Hematopoietic multipotent progenitor cell treated with erythropoietin and hydrocortisone succinate and interleukin-3 and kit ligand, for 4 days (in vitro differentiated cells): Measurements from ENCODE around the gene LEAP2.

Source experiments
- DNase-seq: peaks from one replicate; pipeline ENCODE4 v3.0.0-alpha.2; 2015

The LEAP2 gene, protein sequence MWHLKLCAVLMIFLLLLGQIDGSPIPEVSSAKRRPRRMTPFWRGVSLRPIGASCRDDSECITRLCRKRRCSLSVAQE

DNA sequence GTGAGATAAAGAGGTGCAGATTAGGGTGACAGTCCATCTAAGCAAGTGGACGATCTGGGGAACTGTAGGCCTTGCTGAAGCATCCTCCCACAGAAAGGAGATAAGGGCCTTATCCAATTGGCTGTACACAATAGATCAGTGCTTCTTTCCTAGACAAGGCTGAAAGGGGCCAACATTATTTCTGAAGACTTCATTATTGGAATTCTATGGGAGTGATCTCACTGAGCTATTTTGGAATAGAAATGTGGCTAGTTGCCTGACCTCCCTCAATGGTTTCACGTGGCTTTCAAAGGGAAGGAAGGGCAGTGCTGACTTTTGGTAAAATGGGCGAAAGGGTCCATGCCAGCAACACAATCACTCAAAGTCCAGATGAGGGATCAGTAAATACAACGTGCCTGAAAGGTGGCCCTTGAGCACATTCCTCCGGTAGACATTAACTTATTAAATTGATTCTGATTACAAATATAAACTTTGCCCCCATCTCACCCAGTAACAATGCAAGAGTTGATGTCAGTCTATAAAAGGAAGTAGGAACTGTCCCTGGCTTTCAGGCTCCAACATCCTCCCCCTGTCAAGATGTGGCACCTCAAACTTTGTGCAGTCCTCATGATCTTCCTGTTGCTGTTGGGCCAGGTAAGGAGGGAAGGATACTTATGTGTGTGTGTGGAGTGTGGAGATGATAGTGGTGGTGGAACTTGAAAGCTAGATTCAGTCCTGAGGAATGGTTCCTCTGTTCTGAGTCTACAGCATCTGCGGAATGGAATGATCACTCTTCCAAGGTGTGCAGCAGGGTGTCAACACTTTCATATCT, at the start of gene LEAP2:
Gene LEAP2, plus strand, starts transcription at position 550 of the 811 bp plus-strand sequence. Its CDS starts 27 bp downstream, at position 577.
- DNase-seq = peak; percentile 23

DNA sequence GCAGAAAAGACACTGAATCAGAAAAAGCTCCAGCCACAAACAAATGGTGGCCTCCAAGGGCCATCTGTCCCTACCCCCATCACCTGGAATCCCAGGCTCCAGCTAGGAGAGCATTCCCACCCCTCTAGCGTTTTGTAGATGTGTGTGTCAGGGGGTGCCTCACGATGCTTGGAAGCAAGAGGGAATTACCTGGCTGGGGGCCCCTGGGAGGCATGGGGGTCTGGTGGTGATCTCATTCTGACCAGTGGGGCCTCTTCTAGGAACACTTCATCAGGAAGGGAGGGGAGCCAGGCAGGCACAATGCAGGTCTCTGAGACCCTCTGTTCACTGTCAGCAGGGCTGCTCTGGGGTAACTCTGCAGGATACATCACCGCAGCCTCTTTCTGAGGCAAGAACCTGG, 49.0 kb upstream of the LEAP2 start:
- no peak for DNase-seq

DNA sequence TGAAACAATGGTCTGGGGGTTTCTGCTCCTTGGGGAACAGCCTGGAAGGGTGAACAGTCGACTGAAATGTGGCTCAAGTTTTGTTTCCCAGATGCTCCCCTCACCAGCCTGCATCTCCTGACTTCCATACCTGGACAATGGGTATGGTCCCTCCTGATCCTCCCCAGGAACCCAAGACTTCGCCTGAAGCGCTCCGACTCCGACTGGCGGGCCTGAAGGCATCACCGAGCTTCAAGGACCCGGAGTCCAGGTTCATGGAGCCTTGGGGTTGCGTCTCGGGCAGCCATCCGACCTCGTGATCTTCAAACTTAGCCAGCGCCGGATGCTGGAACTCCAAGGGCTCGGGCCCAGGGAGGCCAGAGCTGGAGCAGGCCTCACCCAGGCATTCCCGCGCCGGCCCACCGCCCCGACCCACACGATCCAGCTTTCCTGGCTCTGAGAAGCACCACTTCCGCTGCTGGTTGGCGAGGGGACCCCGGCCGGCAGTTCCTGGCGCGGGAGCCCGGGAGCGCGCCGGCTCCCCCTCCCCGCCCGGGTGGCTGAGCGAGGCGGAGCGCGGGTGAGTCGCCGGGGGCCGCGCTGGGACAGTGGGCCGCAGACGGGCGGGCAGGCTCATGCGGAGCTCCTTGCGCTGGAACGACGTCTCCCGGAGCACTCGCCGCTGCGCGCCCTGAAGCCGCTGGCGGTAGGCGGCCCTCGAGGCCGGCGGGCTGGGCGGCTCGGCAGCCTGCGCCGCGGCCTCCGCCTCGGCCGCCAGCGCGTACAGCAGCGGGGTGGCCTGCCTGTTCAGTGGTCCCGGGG, 48.2 kb upstream of the LEAP2 start:
- peak; percentile 49 for DNase-seq

DNA sequence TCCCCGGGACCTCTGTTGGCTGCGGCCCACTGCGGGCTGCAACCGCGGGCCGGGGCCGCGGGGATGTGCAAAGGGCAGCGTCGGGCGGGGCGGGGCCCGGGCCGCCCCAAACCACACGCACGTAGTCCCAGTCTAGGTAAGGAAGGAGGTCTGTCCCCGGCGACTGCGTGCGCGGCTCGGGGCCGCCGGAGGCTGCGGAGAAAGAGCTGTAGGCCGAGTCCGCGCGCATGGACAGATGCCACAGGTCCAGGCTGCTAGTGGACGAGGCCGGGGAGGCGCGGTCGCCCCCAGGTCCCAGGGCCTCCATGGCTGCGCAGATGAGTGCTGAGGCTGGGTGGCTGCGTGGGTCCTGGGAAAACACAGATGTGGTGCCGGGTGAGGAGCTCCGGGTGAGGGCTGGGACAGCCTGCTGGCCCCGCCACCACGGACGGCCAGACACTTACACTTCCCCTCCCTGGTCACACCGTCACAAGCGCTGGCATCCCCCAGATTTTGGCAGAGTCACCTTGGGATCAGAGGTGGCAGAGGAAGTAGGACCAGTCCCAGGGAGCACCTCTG, 47.6 kb upstream of the LEAP2 start:
- DNase-seq = no peak

DNA sequence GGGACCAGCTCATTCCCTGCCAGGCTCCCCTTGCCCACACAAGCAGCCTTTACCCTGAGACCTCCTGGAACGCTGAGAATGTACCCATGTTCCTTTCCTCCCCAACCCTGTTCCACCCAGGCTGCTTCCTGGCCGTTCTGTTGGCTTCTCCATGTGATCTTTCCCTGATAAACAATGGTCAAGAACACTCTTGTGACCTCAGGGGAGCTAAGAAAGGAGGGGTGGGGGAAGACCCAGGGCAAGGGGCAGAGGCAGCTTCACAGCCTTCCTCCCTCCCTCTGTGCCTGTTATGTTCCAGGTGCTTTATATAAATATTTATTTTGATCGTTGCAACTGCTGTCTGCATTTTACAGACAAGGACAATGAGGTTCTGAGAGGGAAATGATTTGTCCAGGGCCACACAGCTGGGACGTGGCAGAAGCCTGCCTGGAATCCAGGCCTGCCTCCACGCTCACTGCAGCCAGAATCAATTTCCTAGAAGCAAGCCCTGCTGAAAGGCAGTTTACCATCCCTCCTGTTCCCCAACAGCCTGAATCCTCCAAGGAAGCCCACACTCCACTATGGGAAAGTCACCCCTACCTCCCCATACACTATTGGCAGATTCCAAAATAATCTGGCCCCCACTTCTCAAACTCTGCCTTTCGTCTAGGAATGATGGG, 46.9 kb upstream of the LEAP2 start:
- DNase-seq = no peak

DNA sequence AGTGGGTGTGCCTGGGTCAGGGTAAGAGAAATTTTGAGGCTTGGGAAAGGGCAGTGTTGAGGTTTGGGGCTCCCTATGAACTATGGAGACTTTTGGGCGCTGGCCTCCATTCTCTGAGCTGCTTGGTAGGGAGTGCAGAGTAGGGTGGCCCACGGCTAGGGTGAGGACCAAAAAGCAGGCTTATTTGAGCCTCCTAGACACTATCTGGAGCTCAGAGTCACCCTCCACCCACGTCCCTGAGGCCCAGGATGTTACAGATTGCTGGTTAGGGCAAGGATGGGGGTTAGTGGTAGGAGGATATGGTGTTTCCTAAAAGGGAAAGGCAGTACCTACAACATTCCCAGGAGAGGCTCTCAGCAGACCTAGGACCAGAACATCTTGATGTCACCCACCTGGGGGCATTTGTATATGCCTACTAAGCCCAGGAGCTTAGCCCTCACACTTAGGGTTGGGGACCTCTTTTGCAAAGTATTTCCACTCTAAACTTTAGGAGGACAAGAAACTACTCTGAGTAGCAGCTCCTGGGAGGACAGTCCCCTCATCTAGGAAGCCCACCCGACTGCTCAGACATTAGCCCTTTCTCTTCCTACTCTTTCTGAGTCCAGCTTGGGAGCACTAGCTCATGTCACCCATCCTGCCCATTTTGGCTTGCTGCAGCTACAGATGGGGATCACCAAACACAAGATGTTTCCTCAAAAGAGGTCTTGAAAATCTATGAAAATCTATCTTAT, 45.4 kb upstream of the LEAP2 start:
- no peak for DNase-seq

DNA sequence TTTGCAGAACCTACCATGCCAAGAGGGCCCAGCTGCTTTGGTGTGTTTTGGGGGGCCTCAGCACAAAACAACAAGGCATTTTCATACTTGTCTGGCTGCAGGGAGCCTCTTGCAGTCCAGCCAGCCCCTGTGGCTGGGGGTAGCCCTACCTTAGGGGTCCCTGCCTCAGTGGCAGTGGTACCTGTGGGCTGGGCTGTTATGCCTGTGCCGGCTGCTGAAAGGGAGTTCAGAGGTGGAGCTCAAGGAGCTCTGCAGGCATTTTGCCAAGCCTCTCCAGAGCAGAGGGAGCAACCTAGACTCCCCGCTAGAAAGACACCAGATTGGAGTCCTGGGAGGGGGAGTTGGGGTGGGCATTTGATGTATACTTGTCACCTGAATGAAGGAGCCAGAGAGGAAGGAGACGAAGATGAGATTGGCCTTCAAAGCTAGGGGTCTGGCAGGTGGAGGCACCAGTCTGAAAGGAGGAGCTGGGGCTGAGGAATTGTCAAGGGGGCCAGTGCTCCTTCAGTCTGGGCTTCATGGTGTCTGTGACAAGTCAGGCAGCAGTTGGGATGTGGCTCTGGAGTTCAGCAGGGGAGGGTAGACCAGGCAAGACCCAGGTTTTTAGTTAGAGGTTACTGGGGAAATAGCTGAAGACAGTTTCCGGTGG, 44.5 kb upstream of the LEAP2 start:
- DNase-seq = no peak

DNA sequence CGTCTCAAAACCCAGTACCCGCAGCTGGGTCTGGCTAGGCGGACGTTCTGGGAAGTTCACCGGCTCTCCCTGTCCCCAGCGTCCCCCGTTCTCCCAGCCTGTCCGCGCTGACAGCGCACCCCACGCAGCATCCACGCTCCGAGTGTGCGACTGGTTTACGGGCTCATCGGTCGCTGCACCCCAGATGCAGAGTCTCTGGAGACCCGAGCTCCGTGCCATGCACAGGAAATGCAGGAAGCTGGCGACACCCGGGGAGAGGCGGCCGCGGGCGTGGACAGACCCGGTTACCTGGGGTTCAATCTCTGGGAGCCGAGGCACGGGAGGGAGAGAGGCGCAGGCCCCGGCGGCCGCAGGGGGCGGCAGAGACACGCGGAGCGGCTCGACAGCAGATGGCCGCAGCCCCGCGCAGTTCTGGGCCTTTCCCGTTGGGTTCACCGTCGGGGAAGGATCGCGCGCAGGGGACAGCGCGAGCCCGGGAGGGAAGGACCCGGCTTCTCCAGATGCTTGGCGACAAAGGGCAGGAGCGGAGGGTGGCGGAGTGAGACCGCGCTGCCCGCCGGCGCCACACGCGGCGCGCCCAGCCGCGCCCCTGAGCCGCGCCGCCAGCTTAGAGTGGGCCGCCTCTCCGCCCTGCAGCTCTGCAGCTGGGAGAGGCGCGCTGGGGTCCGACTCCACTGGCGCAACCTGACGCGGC, 43.6 kb upstream of the LEAP2 start:
- peak; percentile 83 for DNase-seq

DNA sequence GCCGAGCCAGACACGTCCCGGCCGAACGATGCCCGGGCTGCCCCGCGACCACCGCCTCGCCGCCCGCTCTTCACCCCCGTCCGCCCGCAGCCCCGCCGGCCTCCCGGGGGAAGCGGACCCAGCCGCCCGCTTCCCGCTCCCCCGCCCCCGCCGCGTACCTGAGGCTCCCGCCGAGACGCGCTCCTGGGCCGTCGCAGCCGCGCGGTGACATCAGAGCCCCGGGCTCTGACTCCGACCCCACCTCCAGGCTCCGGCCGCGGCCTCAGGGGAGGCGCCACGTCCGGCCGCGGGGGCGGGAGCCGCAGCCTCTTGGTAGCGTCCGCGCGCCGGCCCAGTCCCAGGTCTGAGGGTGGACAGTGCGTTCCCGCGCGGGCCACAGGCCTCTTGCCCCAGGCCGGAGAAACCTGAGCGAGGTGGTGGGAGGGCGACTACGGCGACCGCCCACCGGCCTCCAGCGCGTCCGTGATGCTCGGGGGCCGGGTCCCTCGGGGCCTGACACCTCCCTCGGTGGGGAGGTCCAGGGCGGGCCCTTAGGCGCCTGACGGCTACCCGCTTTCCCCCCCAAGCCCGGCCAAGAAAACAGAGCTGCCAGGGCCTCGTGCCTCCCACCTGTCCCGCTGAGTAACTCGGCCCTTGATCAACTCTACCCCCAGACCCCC, 42.9 kb upstream of the LEAP2 start, which contains the start of gene SHROOM1:
Gene SHROOM1, minus strand, starts transcription at position 212 of the 659 bp plus-strand sequence. CDS start 4,507 bp downstream, outside the sequence.
- DNase-seq = peak; percentile 50

DNA sequence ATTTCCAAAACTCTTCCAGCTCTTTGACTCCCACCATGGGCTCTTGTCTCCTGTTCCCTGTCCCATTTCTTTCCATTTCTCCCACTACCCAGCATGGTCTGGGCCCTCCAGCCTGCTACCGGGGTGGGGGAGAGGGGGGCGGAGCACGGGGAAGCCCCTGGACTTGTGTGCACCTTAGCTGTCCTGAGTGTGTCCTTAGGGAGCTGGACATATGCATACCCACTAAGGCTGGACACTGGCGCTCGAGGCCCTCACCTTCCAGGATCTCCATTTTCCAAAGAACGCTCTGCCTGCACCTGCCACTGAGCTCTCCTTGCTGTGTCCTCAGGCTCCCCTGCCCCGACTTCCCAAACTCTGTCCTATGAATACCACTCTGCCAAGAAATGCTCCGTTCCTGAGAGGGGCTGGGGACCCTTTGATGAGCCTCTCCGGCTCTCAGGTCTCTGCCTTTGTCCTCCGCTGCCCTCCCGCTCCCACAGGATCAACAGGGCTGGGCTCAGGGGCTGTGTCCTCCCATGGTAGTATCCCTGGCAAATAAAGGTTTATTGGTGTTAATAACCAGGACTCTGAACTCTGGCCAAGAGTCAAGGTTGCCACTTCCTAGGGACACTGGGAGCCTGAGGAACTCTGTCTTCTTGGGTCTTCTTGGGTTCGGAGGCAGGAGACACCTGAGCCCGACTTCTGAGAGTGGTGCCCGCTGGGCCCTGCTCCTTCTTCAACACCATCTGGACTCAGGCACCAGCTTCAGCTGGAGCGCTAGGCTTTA, 42.2 kb upstream of the LEAP2 start:
- no peak for DNase-seq

DNA sequence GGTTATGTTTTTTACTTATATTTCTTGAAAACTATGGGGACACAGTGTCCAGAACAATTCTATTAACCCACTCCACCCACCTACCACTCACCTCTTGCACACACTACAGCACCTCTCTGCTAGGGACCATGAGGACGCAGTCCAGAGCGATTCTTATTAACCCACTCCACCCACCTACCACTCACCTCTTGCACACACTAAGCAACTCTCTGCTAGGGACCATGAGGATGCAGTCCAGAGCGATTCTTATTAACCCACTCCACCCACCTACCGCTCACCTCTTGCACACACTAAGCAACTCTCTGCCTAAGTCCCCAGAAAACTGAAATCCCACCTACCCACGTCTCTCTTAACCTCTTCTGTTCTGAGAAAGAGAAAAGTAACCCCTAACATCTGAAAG, 40.9 kb upstream of the LEAP2 start:
- no peak for DNase-seq

DNA sequence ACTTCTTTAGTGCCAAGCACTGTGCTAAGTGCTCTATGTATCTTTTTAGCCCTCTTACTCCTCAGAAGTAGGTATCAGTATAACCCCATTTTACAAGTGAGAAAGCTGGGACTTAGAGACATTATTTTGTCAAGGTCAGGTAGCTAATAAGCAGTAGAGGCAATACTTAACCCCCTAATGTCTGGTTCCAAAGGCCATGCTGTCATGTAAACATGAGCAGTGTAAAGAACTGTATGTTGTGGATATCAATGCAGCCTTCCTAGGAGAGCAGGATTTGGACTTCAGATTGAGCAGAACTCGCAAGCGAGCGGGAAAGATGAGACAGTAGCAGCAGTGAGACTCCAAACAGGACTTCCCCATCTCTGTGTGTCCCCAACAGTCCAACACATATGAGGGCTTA, 39.4 kb upstream of the LEAP2 start:
- no peak for DNase-seq

DNA sequence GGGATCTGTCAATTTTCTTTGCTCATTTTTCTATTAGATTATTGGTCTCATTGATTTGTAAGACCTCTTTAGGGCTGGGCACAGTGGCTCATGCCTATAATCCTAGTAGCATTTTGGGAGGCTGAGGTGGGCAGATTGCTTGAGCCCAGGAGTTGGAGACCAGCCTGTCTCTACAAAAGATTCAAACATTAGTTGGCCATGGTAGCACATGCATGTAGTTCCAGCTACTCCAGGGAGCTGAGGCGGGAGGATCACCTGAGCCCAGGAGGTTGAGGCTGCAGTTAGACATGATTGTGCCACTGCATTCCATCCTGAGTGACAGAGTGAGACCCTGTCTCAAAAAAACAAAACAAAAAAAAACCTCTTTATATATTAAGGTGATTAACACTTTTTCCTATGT, 36.6 kb upstream of the LEAP2 start:
- no peak for DNase-seq

DNA sequence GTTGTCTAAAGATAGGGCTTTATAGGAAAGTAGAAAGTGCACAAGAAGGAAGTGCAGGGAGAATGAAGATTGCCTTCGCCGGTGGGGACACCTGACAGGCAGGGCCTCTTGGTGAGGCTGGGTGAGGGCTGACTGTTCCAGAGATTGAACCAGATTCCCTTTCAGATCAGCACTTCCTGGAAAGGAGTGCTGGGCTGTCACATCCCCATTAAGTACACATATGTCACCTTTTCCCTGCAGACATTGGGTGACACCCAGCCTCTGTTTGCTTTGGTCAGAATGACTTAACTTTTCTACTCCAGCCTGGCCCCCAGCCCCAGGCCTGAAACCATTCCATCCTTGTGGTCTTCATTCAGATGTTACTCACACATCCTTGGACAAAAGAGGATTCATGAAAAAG, 35.6 kb upstream of the LEAP2 start:
- DNase-seq = no peak

DNA sequence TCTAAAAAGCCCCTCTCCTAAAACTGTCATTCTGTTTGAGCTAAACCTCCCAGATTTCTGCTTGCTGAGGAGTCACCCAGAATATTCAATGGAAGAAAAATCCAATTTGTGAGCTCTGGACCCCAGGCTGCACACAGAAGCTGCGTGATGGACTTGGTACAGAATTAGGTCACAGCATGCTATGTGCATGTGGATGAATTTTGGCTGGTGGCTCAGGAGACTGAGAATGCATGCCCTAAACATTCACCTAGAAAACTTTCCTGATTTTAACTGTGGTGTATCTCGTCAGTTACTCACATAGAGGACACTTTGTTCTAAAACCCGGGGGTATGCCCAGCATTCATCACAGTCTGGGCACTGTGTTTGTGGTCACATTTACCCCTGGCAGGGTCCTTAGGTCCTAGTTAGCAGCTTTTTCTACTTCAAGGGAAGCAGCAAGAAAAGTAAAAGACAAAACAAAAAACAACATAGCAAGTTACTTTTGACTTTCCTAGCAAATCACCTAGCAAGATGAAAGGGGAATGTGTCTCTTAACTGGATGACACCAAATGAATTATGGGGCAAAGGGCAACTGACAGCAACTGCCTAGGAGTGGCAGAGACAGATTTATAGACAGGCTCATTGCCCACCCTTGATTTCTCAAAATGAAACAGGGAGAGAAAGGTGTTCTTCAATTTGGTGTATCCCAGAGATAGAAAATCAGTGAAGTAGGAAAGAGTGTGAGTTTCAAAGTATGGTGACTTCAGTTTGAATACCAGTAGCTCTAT, 34.8 kb upstream of the LEAP2 start:
- no peak for DNase-seq

DNA sequence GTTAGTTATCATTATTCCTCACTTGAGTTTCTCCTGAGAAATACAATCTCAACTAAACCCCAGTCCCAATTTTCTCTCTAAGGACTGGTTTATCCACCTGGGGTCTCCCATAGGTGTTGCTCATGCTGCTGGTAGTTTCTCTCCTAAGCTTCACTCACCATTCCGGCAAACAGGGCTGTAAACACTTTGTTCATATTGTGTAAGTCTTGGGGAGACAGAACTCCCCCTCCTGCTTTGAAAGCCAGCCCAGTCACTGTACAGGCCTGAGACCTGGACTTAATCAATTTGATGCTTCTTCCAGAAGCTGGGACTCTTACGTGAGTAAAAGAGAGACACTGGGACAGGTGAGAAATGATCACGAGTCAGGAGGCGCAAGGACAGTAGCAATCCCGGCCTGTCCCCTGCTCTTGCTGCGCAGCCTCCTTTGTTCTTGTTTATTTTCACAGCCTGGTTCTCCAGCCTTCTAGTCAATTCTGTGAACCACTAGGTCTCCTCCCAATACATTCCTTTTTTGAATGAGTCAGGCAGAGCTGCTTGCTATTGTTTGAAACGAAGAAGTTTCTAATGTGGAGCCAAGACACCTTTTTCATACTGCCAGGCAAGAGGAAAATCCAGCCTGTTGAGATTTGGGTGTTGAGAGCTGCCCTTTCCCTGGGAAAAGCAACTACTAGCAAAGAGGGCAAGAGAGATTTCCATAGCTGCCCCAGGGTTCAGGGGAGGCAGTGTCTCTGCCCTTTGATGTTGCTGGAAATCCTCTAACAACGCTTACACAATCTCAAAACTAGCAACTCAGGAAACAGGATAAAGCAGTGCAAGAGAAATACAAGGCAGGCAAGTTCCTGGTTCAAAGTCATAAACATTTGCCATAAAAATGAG, 33.8 kb upstream of the LEAP2 start:
- DNase-seq = no peak

DNA sequence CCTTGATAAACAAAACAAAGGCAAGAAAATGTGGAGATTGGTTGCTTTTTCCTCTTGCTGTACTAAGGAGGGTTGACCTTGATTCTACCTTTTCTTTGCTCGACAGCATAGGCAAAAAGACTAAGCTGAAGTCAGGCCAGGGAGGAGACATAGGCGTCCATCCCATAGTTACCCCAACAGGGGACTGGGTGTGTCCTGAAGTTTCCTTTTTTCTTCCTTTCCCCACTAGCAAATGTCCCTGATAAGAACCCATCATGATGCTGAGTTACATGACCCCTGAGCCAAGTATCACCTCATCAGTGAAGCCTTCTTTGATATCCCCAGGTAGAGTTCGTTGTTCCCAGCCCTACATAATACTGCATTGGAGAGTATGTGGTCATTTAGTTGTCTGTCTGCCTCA, 33.2 kb upstream of the LEAP2 start:
- no peak for DNase-seq

DNA sequence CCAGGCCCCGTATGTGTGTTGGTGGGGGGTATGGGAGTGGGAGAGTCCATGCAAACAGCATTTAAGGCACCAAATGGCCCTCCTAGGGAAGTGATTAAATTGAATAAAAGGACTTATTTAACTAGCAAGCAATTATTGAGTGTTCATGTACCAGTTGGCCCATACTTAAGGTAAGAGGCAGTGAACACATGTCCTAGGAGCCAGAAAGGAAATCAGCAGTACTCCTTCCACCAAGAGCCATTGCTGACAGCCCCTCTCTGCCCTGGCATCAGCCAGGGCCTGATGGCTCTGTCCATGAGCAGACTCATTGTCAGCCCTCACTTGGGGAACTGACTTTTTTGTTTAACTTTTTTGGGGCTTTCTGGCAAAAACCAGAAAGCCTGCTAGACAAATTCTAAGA, 32.6 kb upstream of the LEAP2 start:
- DNase-seq = no peak
